Esophagus squamous epithelium (tissue), 4 donors: Measurements from ENCODE around the gene TMEM59L.

ENCODE experiments used
- POLR2A ChIP-seq, 4 donors: fragments of 450-650 bp; IDR thresholded peaks; one replicate each; pipeline ENCODE4 v1.6.1; 2017; ENCODE audit warnings: antibody characterized with exemption in 4 of 4, mild to moderate bottlenecking in 4 of 4, moderate library complexity in 3 of 4
- TF ChIP-seq, protein P1 (sequence below), 6 experiments: fragments of 450-650 bp in 4 of 6; fragments of 200-600 bp in 2 of 6; sonication (generic) in 2 of 6; IDR thresholded peaks; one replicate each; pipeline ENCODE4 v1.5.1; 2016 to 2019; ENCODE audit warnings: antibody characterized with exemption in 6 of 6, mild to moderate bottlenecking in 4 of 6, moderate library complexity in 4 of 6

DNA sequence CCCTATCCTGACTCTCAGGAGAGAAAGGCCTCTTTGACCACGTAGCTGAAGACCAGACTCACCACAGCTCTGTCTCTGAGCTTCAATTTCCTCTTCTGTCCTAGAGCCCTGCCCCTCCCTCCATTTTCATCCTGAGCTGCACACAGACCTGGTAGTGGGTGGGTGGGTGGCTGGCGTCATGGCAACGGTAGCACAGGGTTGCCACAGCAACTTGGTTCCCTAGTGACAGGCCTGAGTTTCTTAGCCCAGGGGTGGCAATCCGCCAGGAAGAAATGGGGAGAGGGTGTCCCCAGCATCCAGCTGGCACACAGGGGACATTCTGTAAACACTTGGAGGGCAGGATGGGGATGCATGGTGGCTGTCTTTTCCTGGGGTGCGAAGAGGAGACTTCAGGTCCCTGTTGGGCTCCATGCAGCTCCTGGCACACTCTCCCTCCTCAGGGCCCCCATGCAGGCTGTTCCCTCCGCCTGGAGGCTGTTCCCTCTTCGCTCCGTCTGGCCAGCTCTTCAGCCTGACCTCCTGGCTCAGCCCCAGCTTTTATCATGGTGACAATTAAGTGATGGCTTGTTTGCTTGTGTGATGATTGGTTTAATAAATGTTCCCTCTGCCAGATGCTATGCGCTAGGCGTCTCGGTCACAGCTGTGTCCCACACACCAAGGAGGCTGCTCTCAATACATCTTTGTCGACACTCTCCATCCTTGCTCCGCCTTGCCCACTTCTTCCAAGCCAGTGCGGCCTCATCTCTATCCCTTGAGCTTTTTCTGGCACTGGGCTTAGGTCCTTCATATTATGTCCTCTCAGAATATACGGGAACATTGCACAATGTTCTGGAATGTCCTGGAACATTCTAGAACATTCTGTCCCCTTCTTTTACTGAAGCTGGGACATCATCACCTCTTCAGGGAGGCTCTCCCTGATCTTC is 16.8 kb downstream of the TMEM59L start:
- TF ChIP-seq, protein P1, sequence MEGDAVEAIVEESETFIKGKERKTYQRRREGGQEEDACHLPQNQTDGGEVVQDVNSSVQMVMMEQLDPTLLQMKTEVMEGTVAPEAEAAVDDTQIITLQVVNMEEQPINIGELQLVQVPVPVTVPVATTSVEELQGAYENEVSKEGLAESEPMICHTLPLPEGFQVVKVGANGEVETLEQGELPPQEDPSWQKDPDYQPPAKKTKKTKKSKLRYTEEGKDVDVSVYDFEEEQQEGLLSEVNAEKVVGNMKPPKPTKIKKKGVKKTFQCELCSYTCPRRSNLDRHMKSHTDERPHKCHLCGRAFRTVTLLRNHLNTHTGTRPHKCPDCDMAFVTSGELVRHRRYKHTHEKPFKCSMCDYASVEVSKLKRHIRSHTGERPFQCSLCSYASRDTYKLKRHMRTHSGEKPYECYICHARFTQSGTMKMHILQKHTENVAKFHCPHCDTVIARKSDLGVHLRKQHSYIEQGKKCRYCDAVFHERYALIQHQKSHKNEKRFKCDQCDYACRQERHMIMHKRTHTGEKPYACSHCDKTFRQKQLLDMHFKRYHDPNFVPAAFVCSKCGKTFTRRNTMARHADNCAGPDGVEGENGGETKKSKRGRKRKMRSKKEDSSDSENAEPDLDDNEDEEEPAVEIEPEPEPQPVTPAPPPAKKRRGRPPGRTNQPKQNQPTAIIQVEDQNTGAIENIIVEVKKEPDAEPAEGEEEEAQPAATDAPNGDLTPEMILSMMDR (IDR thresholded peaks at IDR 0.05), result no peak
- TF ChIP-seq POLR2A (IDR thresholded peaks at IDR 0.05), result no peak
